Activated naive CD8-positive, alpha-beta T cell treated with anti-CD3 and anti-CD28 coated beads, Interleukin-2, amount 10 ng/mL, durations not matched to agents 7 days and 5 days (primary cell): ENCODE measurements around the gene RPTOR. TPM values are rescaled to one million over a fixed set of nuclear protein-coding genes. Genes with fewer than 3 reads are reported as not detected.
A peak's percentile ranks its signal among the peaks of the same experiment; 100 is the strongest.

Experiments used
- ATAC-seq: fragments of 150-1000 bp; cut with Tn5 transposase; one replicate; pipeline ENCODE4 v1.10.0; 2021; ENCODE audit warnings: low read depth, moderate library complexity
- POLR2A ChIA-PET: fragments of 350-600 bp; sonication (Branson Sonifier 250); formaldehyde crosslinking; loops from one replicate; lab custom pipeline; 2021; ENCODE audit warnings: antibody characterized with exemption; lab: Charles Lee
- DNase-seq: peaks from one replicate; pipeline ENCODE4 v3.0.0; 2021
- H3K27ac Mint-ChIP-seq: one replicate; pipeline ENCODE4 v1.8.0; 2022; ENCODE audit warnings: mild to moderate bottlenecking, mixed read lengths
- H3K27me3 Mint-ChIP-seq: one replicate; pipeline ENCODE4 v1.8.0; 2022; ENCODE audit warnings: mild to moderate bottlenecking, moderate library complexity, mixed read lengths
- H3K36me3 Mint-ChIP-seq: one replicate; pipeline ENCODE4 v1.8.0; 2021; ENCODE audit warnings: mild to moderate bottlenecking, mixed read lengths
- H3K4me1 Mint-ChIP-seq: one replicate; pipeline ENCODE4 v1.8.0; 2021; ENCODE audit warnings: mixed read lengths
- H3K4me3 Mint-ChIP-seq: one replicate; pipeline ENCODE4 v1.8.0; 2022; ENCODE audit warnings: mild to moderate bottlenecking, moderate library complexity, mixed read lengths
- H3K9me3 Mint-ChIP-seq: one replicate; pipeline ENCODE4 v1.8.0; 2021; ENCODE audit warnings: mixed read lengths
- total RNA-seq, 2 experiments: library from RNA; stranded (reverse); gene quantifications; one replicate each; pipeline ENCODE4 v1.2.3, GENCODE V29; 2021

RPTOR gene
- total RNA-seq, 2 experiments from 2014 or later = 43.2 to 43.8 TPM

GRCh38 chr17:80609757-80610156, 65.1 kb downstream of the RPTOR start:
- DNase-seq = no peak
- POLR2A ChIA-PET = interaction anchor here (1.6 kb wide), 1 partner anchor 27 kb away, joined by 3 read pairs; no protein-coding TSS in a partner anchor
- no peaks in the 10 kb centered on the region for H3K27me3 Mint-ChIP-seq
- ATAC-seq = no peak
- peak overlapping the region; percentile 35 for H3K27ac Mint-ChIP-seq
- no peak overlapping the region for H3K4me3 Mint-ChIP-seq
- no peaks in the 10 kb centered on the region for H3K9me3 Mint-ChIP-seq
- peaks cover 9% of the 10 kb centered on the region for H3K36me3 Mint-ChIP-seq
- H3K4me1 Mint-ChIP-seq = peaks cover 39% of the 10 kb centered on the region

GRCh38 chr17:80611816-80612215, 67.2 kb downstream of the RPTOR start:
- Mint-ChIP-seq H3K36me3 (peaks cover 8% of the 10 kb centered on the region), H3K27ac (peak overlapping the region; percentile 28)
- POLR2A ChIA-PET = no interaction called here

GRCh38 chr17:80612997-80613731, 68.5 kb downstream of the RPTOR start:
- Mint-ChIP-seq H3K36me3 (peaks cover 8% of the 10 kb centered on the region), H3K27ac (peak overlapping the region; percentile 46), H3K27me3 (no peaks in the 10 kb centered on the region), H3K9me3 (no peaks in the 10 kb centered on the region), H3K4me1 (peaks cover 34% of the 10 kb centered on the region), H3K4me3 (no peak overlapping the region)
- no peak for DNase-seq
- POLR2A ChIA-PET = no interaction called here
- ATAC-seq = no peak

More at GRCh38 chr17:80611816-80612215, 67.2 kb downstream of the RPTOR start:
- Mint-ChIP-seq H3K9me3 (no peaks in the 10 kb centered on the region), H3K27me3 (no peaks in the 10 kb centered on the region), H3K4me3 (no peak overlapping the region), H3K4me1 (peaks cover 34% of the 10 kb centered on the region)
- ATAC-seq (no peak), DNase-seq (no peak)

- Mint-ChIP-seq H3K9me3 (no peaks in the 10 kb centered on the region), H3K36me3 (peaks cover 8% of the 10 kb centered on the region), H3K4me3 (no peak overlapping the region), H3K27ac (peak overlapping the region; percentile 21), H3K27me3 (no peaks in the 10 kb centered on the region), H3K4me1 (peaks cover 35% of the 10 kb centered on the region)
- no peak for DNase-seq
- ATAC-seq = no peak
- POLR2A ChIA-PET = no interaction called here
Measured at GRCh38 chr17:80613732-80614071, 69.1 kb downstream of the RPTOR start.

- peaks cover 34% of the 10 kb centered on the region for H3K4me1 Mint-ChIP-seq
- no peaks in the 10 kb centered on the region for H3K9me3 Mint-ChIP-seq
- peaks cover 8% of the 10 kb centered on the region for H3K36me3 Mint-ChIP-seq
- POLR2A ChIA-PET = interaction anchor here (1.1 kb wide), 1 partner anchor 18 kb away, joined by 3 read pairs; no protein-coding TSS in a partner anchor
- DNase-seq = no peak
- H3K27ac Mint-ChIP-seq = peak overlapping the region; percentile 88
- H3K27me3 Mint-ChIP-seq = no peaks in the 10 kb centered on the region
- peak; percentile 64 for ATAC-seq
- peak overlapping the region; percentile 52 for H3K4me3 Mint-ChIP-seq
Measured at GRCh38 chr17:80614332-80615047, 69.9 kb downstream of the RPTOR start.

- DNase-seq = no peak
- H3K36me3 Mint-ChIP-seq = peaks cover 8% of the 10 kb centered on the region
- H3K4me1 Mint-ChIP-seq = peaks cover 29% of the 10 kb centered on the region
- H3K27me3 Mint-ChIP-seq = no peaks in the 10 kb centered on the region
- no peaks in the 10 kb centered on the region for H3K9me3 Mint-ChIP-seq
- POLR2A ChIA-PET = interaction anchor here (1.0 to 1.1 kb wide), 2 partner anchors 9 to 19 kb away, joined by 3 read pairs; no protein-coding TSS in a partner anchor
- H3K27ac Mint-ChIP-seq = no peak overlapping the region
- no peak overlapping the region for H3K4me3 Mint-ChIP-seq
- no peak for ATAC-seq
Measured at GRCh38 chr17:80615376-80615775, 70.7 kb downstream of the RPTOR start.

- Mint-ChIP-seq H3K36me3 (peaks cover 7% of the 10 kb centered on the region), H3K4me1 (peaks cover 34% of the 10 kb centered on the region), H3K27ac (no peak overlapping the region), H3K4me3 (no peak overlapping the region), H3K27me3 (no peaks in the 10 kb centered on the region), H3K9me3 (no peaks in the 10 kb centered on the region)
- no peak for DNase-seq
- no peak for ATAC-seq
- POLR2A ChIA-PET = interaction anchor here (1.2 kb wide), 1 partner anchor 47 kb away, joined by 3 read pairs; no protein-coding TSS in a partner anchor
Measured at GRCh38 chr17:80616705-80617104, 72.1 kb downstream of the RPTOR start.

- no peak for DNase-seq
- POLR2A ChIA-PET = no interaction called here
- no peak overlapping the region for H3K4me3 Mint-ChIP-seq
- peaks cover 43% of the 10 kb centered on the region for H3K4me1 Mint-ChIP-seq
- no peak for ATAC-seq
- no peak overlapping the region for H3K27ac Mint-ChIP-seq
- peaks cover 5% of the 10 kb centered on the region for H3K36me3 Mint-ChIP-seq
- no peaks in the 10 kb centered on the region for H3K27me3 Mint-ChIP-seq
- H3K9me3 Mint-ChIP-seq = no peaks in the 10 kb centered on the region
Measured at GRCh38 chr17:80618304-80618703, 73.7 kb downstream of the RPTOR start.

GRCh38 chr17:80619535-80620235, 75.0 kb downstream of the RPTOR start:
- no peak overlapping the region for H3K27ac Mint-ChIP-seq
- peaks cover 2% of the 10 kb centered on the region for H3K36me3 Mint-ChIP-seq
- POLR2A ChIA-PET = no interaction called here
- no peaks in the 10 kb centered on the region for H3K27me3 Mint-ChIP-seq
- H3K9me3 Mint-ChIP-seq = no peaks in the 10 kb centered on the region
- ATAC-seq = no peak
- DNase-seq = no peak
- H3K4me1 Mint-ChIP-seq = peaks cover 31% of the 10 kb centered on the region
- H3K4me3 Mint-ChIP-seq = no peak overlapping the region

- Mint-ChIP-seq H3K4me3 (peak overlapping the region; percentile 35), H3K4me1 (peaks cover 28% of the 10 kb centered on the region), H3K9me3 (no peaks in the 10 kb centered on the region), H3K27ac (peak overlapping the region; percentile 46), H3K27me3 (no peaks in the 10 kb centered on the region), H3K36me3 (peaks cover 4% of the 10 kb centered on the region)
- ATAC-seq (no peak), DNase-seq (no peak)
- POLR2A ChIA-PET = interaction anchor here (0.6 to 1.1 kb wide), 2 partner anchors 28 to 110 kb away, joined by 3 to 4 read pairs; no protein-coding TSS in a partner anchor
Measured at GRCh38 chr17:80621335-80621996, 76.8 kb downstream of the RPTOR start.

GRCh38 chr17:80621997-80622357, 77.3 kb downstream of the RPTOR start:
- POLR2A ChIA-PET = interaction anchor here (0.6 kb wide), 1 partner anchor 109 kb away, joined by 3 read pairs; no protein-coding TSS in a partner anchor
- no peak for DNase-seq

GRCh38 chr17:80624864-80625263, 80.2 kb downstream of the RPTOR start:
- no peaks in the 10 kb centered on the region for H3K9me3 Mint-ChIP-seq
- no peak for ATAC-seq

More at GRCh38 chr17:80621997-80622357, 77.3 kb downstream of the RPTOR start:
- ATAC-seq = peak; percentile 72
- H3K27me3 Mint-ChIP-seq = no peaks in the 10 kb centered on the region
- peak overlapping the region; percentile 46 for H3K27ac Mint-ChIP-seq
- H3K4me3 Mint-ChIP-seq = peak overlapping the region; percentile 35
- H3K4me1 Mint-ChIP-seq = peaks cover 30% of the 10 kb centered on the region
- no peaks in the 10 kb centered on the region for H3K9me3 Mint-ChIP-seq
- H3K36me3 Mint-ChIP-seq = peaks cover 7% of the 10 kb centered on the region

GRCh38 chr17:80625627-80626026, 81.0 kb downstream of the RPTOR start:
- no peak overlapping the region for H3K4me3 Mint-ChIP-seq
- H3K27me3 Mint-ChIP-seq = no peaks in the 10 kb centered on the region
- H3K4me1 Mint-ChIP-seq = peaks cover 22% of the 10 kb centered on the region
- peaks cover 9% of the 10 kb centered on the region for H3K36me3 Mint-ChIP-seq
- no peak for ATAC-seq
- no peak for DNase-seq
- H3K9me3 Mint-ChIP-seq = no peaks in the 10 kb centered on the region
- POLR2A ChIA-PET = no interaction called here
- no peak overlapping the region for H3K27ac Mint-ChIP-seq

More at GRCh38 chr17:80624864-80625263, 80.2 kb downstream of the RPTOR start:
- DNase-seq = no peak
- H3K4me3 Mint-ChIP-seq = no peak overlapping the region
- H3K27ac Mint-ChIP-seq = no peak overlapping the region
- peaks cover 9% of the 10 kb centered on the region for H3K36me3 Mint-ChIP-seq
- H3K27me3 Mint-ChIP-seq = no peaks in the 10 kb centered on the region
- POLR2A ChIA-PET = no interaction called here
- peaks cover 25% of the 10 kb centered on the region for H3K4me1 Mint-ChIP-seq
